Heart right ventricle (tissue), 16 donors: ENCODE data around the gene CCDC192. TPM values are rescaled to one million over a fixed set of nuclear protein-coding genes. Genes with fewer than 3 reads are reported as not detected.

Source experiments
- ATAC-seq, 8 donors: fragments of 200-7000 bp; cut with Tn5 transposase; one replicate each; pipeline ENCODE4 v1.9.1; 2020; ENCODE audit warnings: mild to moderate bottlenecking in 8 of 8, moderate library complexity in 8 of 8, moderate number of reproducible peaks in 1 of 8
- DNase-seq, 2 donors: peaks; one replicate each; pipeline ENCODE4 v3.0.0-alpha.2; 2020
- H3K27ac ChIP-seq, 10 donors: fragments of 200-600 bp; sonication (generic) in 2 of 10; one replicate each; pipeline versions ENCODE4 v1.5.0 to v1.8.0; 2020 to 2022; ENCODE audit warnings: mild to moderate bottlenecking in 3 of 10
- H3K27me3 ChIP-seq, 7 donors: fragments of 200-600 bp; one replicate each; pipeline ENCODE4 v1.8.0; 2021 to 2022; ENCODE audit warnings: mild to moderate bottlenecking in 2 of 7
- H3K36me3 ChIP-seq, 9 donors: fragments of 200-600 bp; sonication (generic) in 1 of 9; one replicate each; pipeline versions ENCODE4 v1.5.0 to v1.8.0; 2020 to 2022; ENCODE audit warnings: mild to moderate bottlenecking in 2 of 9
- H3K4me1 ChIP-seq, 9 donors: fragments of 200-600 bp; sonication (generic) in 1 of 9; one replicate each; pipeline versions ENCODE4 v1.5.0 to v1.8.0; 2020 to 2022; ENCODE audit warnings: mild to moderate bottlenecking in 4 of 9
- H3K4me3 ChIP-seq, 10 donors: fragments of 200-600 bp; sonication (generic) in 2 of 10; one replicate each; pipeline versions ENCODE4 v1.5.0 to v1.8.0; 2020 to 2022; ENCODE audit warnings: mild to moderate bottlenecking in 7 of 10, moderate library complexity in 2 of 10
- H3K9me3 ChIP-seq, 11 donors: fragments of 200-600 bp in 10 of 11; sonication (generic) in 2 of 11; one replicate each; pipeline versions ENCODE4 v1.5.0 to v1.8.0; 2013 to 2022; ENCODE audit warnings: mild to moderate bottlenecking in 2 of 11, control low read depth in 1 of 11, moderate library complexity in 1 of 11
- WGBS, 2 donors: extraction: QIAGEN DNeasy Blood & Tissue Kit; methylation state at CpG; one replicate each; pipeline ENCODE4 v1.1.7; 2013; ENCODE audit warnings: inconsistent platforms in 1 of 2; 5-methylcytosine and 5-hydroxymethylcytosine counted together
- intact Hi-C, 10 donors: fragments of 100-400 bp; cut with DNase I; formaldehyde crosslinking; loops; one replicate each; pipeline versions ENCODE4 v1.11.1 to v1.14.2; 2022
- polyA plus RNA-seq, 2 donors: library from polyadenylated mRNA; stranded (reverse); fragments of 200-250 nt; gene quantifications; one replicate each; pipeline ENCODE4 v1.2.3, GENCODE V29; 2013
- total RNA-seq, 10 donors: library from RNA; stranded (reverse); fragmentation: NEBNext Ultra II Directional in 3 of 10; extraction: Animal tissue kit (Norgen Biotek cat#: 25700) in 3 of 10; gene quantifications; one replicate each; pipeline versions ENCODE4 v1.2.1 to v1.2.4, GENCODE V29; 2021 to 2023
- TF ChIP-seq, protein P1 (sequence below), 9 donors: fragments of 200-600 bp; sonication (generic) in 2 of 9; IDR thresholded peaks; one replicate each; pipeline versions ENCODE4 v1.5.0 to v1.8.0; 2021 to 2022; ENCODE audit warnings: antibody characterized with exemption in 9 of 9, mild to moderate bottlenecking in 5 of 9, moderate library complexity in 1 of 9
- donor health status: Arrhythmogenic right ventricular cardiomyopathy.
- donor health status: ischemic (EF 13 %, LVEDD 7.1; RV severe dilation, severe dysfunction).
- donor health status: healthy with polysubstance abuse.
- donor health status: DM: no; HTN: yes; CAD: no.
- donor health status: DM: no; HTN: no; CAD: no.
- donor health status: ischemic (EF 25% LVEDD 6.9; RV normal size, moderate dysfunction).
- donor health status: ischemic (EF 25% LVEDD 5.7; RV mildly dilated, moderate dysfunction).
- donor health status: healthy.
- donor health status: DM: yes; HTN: yes; CAD: no.
- donor health status: Ischemic cardiomyopathy.
- donor health status: ischemic (EF 35%, LVEDD 5.7; RV mildly dilated, moderate dysfunction).
- donor health status: nonischemic (EF 11% LVEDD 7.7; RV severe dilation, severe dysfunction).
- donor health status: DM: yes; HTN: yes; CAD: no.
- donor health status: PGD.
- donor health status: ischemic (EF 29% LVEDD 5.4; RV normal size, mild dysfunction).
- donor health status: nonischemic (EF 23%, LVEDD 6.1; RV moderate dilation, normal function).

The CCDC192 gene
- total and polyA plus RNA-seq, 12 donors, result 0.13 to 0.76 (median 0.33) TPM; not detected in 8

DNA sequence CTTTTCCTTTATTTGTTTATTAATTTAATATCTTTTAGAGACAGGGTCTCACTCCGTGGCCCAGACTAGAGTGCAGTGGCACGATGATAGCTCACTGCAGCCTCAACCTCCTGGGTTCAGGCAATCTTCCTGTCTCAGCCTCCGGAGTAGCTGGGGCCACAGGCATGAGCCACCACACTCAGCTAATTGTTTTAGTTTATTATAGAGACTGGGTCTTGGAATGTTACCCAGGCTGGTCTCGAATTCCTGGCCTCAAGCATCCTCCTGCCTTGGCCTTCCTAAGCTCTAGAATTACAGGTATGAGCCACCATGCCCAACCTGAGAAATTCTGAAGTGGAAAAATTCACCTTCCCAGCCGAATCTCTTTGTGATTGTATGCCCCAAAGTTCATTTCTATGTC lies 240.9 kb downstream of the CCDC192 start:
- Histone ChIP-seq H3K4me1 (peaks cover 0 to 14% (median 0%) of the 10 kb centered on the region in 9 donors), H3K4me3 (no peak overlapping the region), H3K27me3 (no peaks in the 10 kb centered on the region), H3K9me3 (no peaks in the 10 kb centered on the region), H3K27ac (peak overlapping the region in 1 of 10 donors; percentile 1), H3K36me3 (no peaks in the 10 kb centered on the region)
- no peak for ATAC-seq
- intact Hi-C loops, result no loop called here
- DNase-seq, result no peak
- WGBS, 2 donors, result 76 to 84% methylated on average over 5 of the region's 5 CpGs
- TF ChIP-seq, protein P1, sequence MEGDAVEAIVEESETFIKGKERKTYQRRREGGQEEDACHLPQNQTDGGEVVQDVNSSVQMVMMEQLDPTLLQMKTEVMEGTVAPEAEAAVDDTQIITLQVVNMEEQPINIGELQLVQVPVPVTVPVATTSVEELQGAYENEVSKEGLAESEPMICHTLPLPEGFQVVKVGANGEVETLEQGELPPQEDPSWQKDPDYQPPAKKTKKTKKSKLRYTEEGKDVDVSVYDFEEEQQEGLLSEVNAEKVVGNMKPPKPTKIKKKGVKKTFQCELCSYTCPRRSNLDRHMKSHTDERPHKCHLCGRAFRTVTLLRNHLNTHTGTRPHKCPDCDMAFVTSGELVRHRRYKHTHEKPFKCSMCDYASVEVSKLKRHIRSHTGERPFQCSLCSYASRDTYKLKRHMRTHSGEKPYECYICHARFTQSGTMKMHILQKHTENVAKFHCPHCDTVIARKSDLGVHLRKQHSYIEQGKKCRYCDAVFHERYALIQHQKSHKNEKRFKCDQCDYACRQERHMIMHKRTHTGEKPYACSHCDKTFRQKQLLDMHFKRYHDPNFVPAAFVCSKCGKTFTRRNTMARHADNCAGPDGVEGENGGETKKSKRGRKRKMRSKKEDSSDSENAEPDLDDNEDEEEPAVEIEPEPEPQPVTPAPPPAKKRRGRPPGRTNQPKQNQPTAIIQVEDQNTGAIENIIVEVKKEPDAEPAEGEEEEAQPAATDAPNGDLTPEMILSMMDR (IDR thresholded peaks at IDR 0.05), result no peak

DNA sequence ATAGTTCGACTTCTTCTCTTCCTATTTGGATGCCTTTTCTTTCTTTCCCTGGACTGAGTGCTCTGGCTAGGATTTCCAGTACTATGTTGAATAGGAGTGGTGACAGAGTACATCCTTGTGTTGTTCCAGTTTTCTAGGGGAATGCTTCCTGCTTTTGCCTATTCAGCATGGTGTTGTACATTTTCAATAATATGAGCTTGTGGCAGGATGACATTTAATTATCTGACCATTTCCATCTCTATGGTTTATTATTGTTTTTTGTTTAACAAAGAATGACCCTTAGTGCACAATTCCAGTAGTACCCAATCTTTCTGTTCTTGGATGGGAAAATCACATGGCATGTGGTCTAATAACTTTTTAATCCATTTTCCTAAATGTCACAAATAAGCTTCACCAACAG lies 244.8 kb downstream of the CCDC192 start:
- H3K27me3 ChIP-seq, result no peaks in the 10 kb centered on the region
- no peaks in the 10 kb centered on the region for H3K36me3 ChIP-seq
- DNase-seq (no peak), ATAC-seq (no peak)
- H3K27ac ChIP-seq, result no peak overlapping the region
- H3K4me1 ChIP-seq, result no peaks in the 10 kb centered on the region
- intact Hi-C loops, result no loop called here
- H3K9me3 ChIP-seq, result no peaks in the 10 kb centered on the region
- TF ChIP-seq, protein P1 (IDR thresholded peaks at IDR 0.05), result no peak
- 82 to 84% methylated on average over 1 of the region's 1 CpG for WGBS, 2 donors
- no peak overlapping the region for H3K4me3 ChIP-seq

DNA sequence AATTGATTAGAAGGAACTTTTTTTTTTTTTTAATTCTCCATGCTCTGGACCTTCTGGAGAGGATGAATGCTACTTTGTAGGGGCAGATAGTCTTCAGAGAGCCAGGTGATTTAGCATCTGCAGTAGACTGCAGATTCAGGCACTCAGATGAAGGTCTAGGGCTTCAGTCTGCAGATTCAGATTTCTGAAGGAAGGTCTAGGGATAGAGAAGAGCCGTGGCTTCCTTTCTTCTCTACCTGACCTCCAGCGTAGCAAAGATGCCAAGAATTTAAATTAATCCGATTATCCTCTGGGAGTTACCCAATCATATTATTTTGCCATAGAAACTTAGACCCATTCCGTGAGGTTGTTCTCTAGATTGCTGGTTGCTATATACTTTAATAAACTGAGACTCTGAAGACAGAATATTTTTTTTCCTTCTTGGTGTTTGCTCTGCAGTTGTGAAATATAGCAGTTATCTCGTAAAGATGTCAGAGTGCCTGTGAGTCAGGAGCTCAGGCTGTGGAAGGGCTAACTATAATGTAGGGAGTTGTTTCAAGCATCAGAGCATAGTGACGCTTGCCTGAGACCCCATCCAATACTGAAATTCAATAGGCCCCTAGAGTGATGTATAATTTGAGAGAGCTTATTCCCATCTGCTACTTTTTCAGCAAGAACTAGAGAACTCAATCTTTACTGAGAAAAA lies 247.7 kb downstream of the CCDC192 start:
- 90 to 97% methylated on average over 6 of the region's 6 CpGs for WGBS, 2 donors
- Histone ChIP-seq H3K4me3 (no peak overlapping the region), H3K27ac (no peak overlapping the region), H3K27me3 (no peaks in the 10 kb centered on the region), H3K9me3 (peaks cover 0 to 7% (median 0%) of the 10 kb centered on the region in 11 donors), H3K36me3 (peaks cover 0 to 5% (median 0%) of the 10 kb centered on the region in 9 donors), H3K4me1 (no peaks in the 10 kb centered on the region)
- DNase-seq (no peak), ATAC-seq (no peak)
- TF ChIP-seq, protein P1 (IDR thresholded peaks at IDR 0.05), result no peak
- intact Hi-C loops, result no loop called here

DNA sequence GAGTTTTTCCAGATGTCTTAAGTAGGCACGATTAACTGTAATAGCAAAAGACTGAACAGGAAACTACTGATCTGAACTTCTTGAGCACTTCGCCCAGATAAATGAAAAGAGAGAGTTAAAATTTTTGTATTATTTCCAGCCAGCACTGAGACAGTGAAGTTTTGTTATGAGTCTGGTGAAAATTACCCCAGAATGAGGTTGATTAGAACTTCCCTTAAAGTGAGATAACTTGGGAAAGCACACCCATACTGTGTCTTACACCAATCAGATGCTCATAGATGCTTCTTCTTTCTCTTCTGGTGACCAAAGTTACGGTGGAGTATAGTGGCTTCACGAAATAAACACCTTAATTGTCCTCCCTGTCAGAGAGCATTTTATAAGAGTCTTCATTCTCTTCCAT lies 248.6 kb downstream of the CCDC192 start:
- TF ChIP-seq, protein P1 (IDR thresholded peaks at IDR 0.05), result no peak
- Histone ChIP-seq H3K4me3 (no peak overlapping the region), H3K36me3 (peaks cover 0 to 5% (median 0%) of the 10 kb centered on the region in 9 donors), H3K27me3 (no peaks in the 10 kb centered on the region), H3K9me3 (peaks cover 0 to 9% (median 0%) of the 10 kb centered on the region in 11 donors), H3K4me1 (peaks cover 0 to 2% (median 0%) of the 10 kb centered on the region in 9 donors), H3K27ac (no peak overlapping the region)
- intact Hi-C loops, result no loop called here
- DNase-seq, result no peak
- WGBS, 2 donors, result 82 to 86% methylated on average over 4 of the region's 4 CpGs
- no peak for ATAC-seq
